Progenitor cell of endocrine pancreas (in vitro differentiated cells): ENCODE data around the gene AP2A2. TPM values are rescaled to one million over a fixed set of nuclear protein-coding genes. Genes with fewer than 3 reads are reported as not detected.

Experiments used
- DNase-seq: peaks from one replicate; pipeline ENCODE4 v3.0.0; 2021; ENCODE audit warnings: low spot score; ENCODE audit not compliant: unreplicated experiment
- H3K27ac Mint-ChIP-seq: 2 replicates; pipeline ENCODE4 v1.8.0; 2021; ENCODE audit warnings: mild to moderate bottlenecking, moderate library complexity, mixed read lengths
- H3K27me3 Mint-ChIP-seq: 2 replicates; pipeline ENCODE4 v1.8.0; 2021; ENCODE audit warnings: mixed read lengths
- H3K36me3 Mint-ChIP-seq: 2 replicates; pipeline ENCODE4 v1.8.0; 2022; ENCODE audit warnings: mixed read lengths; ENCODE audit not compliant: insufficient read depth
- H3K4me1 Mint-ChIP-seq: 2 replicates; pipeline ENCODE4 v1.8.0; 2021; ENCODE audit warnings: low read depth, mixed read lengths
- H3K4me3 Mint-ChIP-seq: 2 replicates; pipeline ENCODE4 v1.8.0; 2021; ENCODE audit warnings: low read depth, mild to moderate bottlenecking, moderate library complexity, mixed read lengths
- H3K9me3 Mint-ChIP-seq: 2 replicates; pipeline ENCODE4 v1.8.0; 2021; ENCODE audit warnings: low read depth, mixed read lengths
- CTCF ChIP-seq: fragments of 200-600 bp; sonication (generic); IDR thresholded peaks from one replicate; pipeline ENCODE4 v1.5.0; 2021; ENCODE audit warnings: antibody characterized with exemption, mild to moderate bottlenecking; ENCODE audit not compliant: unreplicated experiment
- total RNA-seq: library from RNA; stranded (reverse); gene quantifications from 2 replicates; pipeline ENCODE4 v1.2.1, GENCODE V29; 2021

The AP2A2 gene
- total RNA-seq, 1 donor from 2014 or later = 88.8 TPM

DNA sequence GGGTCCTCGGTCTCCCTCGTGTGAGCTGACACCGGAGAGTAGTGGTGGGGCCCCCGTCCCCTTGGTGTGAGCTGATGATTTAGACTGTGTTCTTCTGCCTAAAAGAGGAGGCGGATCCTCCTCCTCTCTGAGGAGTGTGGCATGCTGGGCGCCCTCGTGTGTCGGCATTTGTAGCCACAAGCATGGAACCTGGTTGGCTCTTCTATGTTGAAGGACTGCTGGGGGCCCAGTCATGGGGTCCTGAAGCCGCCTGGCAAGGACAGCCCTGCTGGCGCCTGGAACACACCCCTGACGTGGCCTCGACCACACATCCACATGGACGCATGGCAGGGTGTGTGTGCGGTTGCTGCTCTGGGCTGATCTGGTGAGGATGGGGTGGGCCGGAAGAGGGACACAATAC lies 50.2 kb downstream of the AP2A2 start:
- TF ChIP-seq CTCF = peak; percentile 34
- DNase-seq = no peak
- Mint-ChIP-seq H3K27ac (peak overlapping the region; percentile 73), H3K36me3 (peaks cover 16% of the 10 kb centered on the region), H3K9me3 (no peaks in the 10 kb centered on the region), H3K27me3 (no peaks in the 10 kb centered on the region), H3K4me3 (no peak overlapping the region), H3K4me1 (no peaks in the 10 kb centered on the region)

DNA sequence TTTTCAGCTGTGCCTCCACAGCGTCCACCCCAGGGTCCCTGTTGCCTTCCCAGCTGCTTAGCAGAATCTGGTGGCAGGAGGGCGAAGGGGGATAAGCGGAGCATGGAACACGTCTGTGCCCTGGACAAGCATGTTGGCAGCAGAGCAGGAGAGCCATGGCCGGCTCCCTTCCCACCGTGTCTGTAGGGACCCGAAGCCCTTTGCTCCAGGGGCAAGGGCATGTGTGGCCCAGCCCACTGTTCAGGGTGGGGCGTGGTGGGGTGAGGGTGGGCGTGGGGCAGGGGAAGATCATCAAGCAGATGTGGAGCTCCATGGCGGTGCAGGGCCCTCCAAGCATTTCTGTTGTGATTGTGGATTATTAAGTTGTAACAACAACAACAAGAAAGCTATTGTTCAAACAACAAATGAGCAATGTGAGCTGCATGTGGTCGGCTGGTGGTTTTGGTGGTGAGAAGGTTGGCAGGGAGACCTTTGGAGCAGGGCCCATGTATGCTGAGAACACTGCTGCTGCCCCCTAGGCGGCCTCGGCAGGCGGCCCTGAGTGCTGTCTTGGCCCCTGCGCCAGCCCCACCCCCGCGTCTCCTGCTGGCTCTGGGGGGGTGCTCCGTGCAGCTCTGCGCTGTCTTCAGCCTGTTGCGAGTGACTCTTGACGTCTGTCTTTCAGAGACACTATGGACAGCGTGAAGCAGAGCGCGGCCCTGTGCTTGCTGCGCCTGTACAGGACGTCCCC lies 50.9 kb downstream of the AP2A2 start:
- H3K36me3 Mint-ChIP-seq = peaks cover 16% of the 10 kb centered on the region

DNA sequence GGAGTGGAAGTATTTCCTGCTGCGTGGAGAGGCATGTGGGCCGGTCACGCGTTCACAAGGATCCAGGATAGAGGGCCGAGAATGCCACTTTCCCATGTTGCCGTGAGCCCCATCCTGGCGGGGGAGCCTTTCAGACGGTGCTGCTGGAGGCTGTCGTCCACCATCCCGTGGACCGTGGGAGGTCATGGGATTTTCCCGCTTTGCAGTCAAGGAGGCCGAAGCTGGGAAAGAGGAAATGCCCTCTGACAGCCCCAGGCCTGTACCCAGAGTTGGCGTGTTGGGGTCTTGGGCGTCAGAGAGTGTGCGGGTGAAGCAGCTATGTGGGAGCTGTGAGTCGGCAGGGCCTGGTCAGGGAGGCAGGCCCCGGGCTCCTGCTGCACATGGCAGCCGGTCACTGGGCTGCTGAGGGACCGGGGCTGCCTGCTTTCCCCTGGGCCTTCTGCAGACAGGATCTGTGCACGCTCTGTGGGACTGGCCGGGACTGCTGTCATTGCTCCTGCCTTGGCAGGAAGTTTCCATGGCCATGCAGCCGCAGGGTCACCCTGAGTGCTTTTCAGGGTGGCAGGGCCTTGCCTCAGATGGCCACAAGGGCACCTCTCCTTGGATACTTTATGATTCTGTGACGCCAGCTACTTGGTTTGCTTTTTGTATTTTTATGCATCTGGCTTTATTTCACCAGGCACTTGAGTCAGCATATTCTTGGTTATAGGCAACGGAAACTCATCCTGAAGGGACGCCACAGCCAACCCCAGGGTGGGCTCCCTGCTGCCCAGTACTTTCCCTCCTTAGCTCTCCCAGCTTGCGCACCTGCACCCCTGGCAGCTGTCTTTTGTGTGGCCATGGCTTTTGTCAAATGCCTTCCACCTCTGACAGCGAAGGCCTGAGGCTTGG lies 52.4 kb downstream of the AP2A2 start:
- Mint-ChIP-seq H3K27me3 (no peaks in the 10 kb centered on the region), H3K9me3 (no peaks in the 10 kb centered on the region), H3K27ac (no peak overlapping the region), H3K4me3 (no peak overlapping the region), H3K36me3 (peaks cover 18% of the 10 kb centered on the region), H3K4me1 (no peaks in the 10 kb centered on the region)
- TF ChIP-seq CTCF = no peak
- no peak for DNase-seq

More for the DNA sequence above, 50.9 kb downstream of the AP2A2 start:
- Mint-ChIP-seq H3K4me1 (no peaks in the 10 kb centered on the region), H3K9me3 (no peaks in the 10 kb centered on the region), H3K27me3 (no peaks in the 10 kb centered on the region), H3K4me3 (no peak overlapping the region), H3K27ac (no peak overlapping the region)
- no peak for TF ChIP-seq CTCF
- DNase-seq = no peak

DNA sequence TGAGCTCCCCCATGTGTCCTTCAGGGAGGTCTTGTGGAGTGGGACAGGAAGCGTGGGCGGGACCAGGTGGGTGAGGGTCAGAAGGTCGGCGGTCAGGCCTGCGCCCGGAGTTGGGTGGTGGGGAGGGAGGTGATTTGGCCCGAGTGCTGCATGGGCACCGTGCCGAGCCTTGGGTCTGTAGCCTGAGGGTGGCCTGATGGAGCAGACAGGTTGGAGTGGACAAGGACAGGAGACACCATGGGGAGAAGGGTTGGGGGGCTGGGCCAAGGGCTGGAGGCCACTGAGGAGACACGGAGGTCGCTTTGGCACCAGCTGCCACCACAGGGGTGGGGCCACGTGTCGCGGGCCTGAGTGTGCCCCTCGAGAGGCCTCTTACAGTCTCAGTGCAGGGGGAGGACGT lies 53.1 kb downstream of the AP2A2 start:
- H3K36me3 Mint-ChIP-seq = peaks cover 15% of the 10 kb centered on the region
- no peaks in the 10 kb centered on the region for H3K27me3 Mint-ChIP-seq
- no peaks in the 10 kb centered on the region for H3K9me3 Mint-ChIP-seq
- H3K27ac Mint-ChIP-seq = peak overlapping the region; percentile 41
- no peaks in the 10 kb centered on the region for H3K4me1 Mint-ChIP-seq
- no peak overlapping the region for H3K4me3 Mint-ChIP-seq
- DNase-seq = no peak
- TF ChIP-seq CTCF = no peak

GRCh38 chr11:980438-981357 lies 55.0 kb downstream of the AP2A2 start:
- Mint-ChIP-seq H3K4me3 (no peak overlapping the region), H3K9me3 (no peaks in the 10 kb centered on the region), H3K27ac (peak overlapping the region; percentile 27), H3K4me1 (no peaks in the 10 kb centered on the region), H3K36me3 (peaks cover 15% of the 10 kb centered on the region), H3K27me3 (no peaks in the 10 kb centered on the region)
- peak; percentile 17 for TF ChIP-seq CTCF
- DNase-seq = no peak
